ENCODE measurements around the gene UBE2A.

GRCh38 chrX:119617517-119618164 is 43.3 kb downstream of the UBE2A start:
- TF ChIP-seq POLR2A (IDR thresholded peaks at IDR 0.05) = no peak
- TF ChIP-seq, protein P1, sequence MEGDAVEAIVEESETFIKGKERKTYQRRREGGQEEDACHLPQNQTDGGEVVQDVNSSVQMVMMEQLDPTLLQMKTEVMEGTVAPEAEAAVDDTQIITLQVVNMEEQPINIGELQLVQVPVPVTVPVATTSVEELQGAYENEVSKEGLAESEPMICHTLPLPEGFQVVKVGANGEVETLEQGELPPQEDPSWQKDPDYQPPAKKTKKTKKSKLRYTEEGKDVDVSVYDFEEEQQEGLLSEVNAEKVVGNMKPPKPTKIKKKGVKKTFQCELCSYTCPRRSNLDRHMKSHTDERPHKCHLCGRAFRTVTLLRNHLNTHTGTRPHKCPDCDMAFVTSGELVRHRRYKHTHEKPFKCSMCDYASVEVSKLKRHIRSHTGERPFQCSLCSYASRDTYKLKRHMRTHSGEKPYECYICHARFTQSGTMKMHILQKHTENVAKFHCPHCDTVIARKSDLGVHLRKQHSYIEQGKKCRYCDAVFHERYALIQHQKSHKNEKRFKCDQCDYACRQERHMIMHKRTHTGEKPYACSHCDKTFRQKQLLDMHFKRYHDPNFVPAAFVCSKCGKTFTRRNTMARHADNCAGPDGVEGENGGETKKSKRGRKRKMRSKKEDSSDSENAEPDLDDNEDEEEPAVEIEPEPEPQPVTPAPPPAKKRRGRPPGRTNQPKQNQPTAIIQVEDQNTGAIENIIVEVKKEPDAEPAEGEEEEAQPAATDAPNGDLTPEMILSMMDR (IDR thresholded peaks at IDR 0.05 in 8 of 11, conservative IDR thresholded peaks at IDR 0.05 in 3 of 11) = no peak
